ENCODE data around the gene PDE8B. TPM values are rescaled to one million over a fixed set of nuclear protein-coding genes. Genes with fewer than 3 reads are reported as not detected.

PDE8B gene
- total RNA-seq, 1 experiment from 2014 or later, result not detected

GRCh38 chr5:77295863-77296378 is 85.4 kb downstream of the PDE8B start:
- Histone ChIP-seq H3K4me2 (ENCODE audit: low read length) (no peak overlapping the region), H3K9ac (ENCODE audit: low read length) (no peak overlapping the region), H3K79me2 (ENCODE audit: low read length) (no peaks in the 10 kb centered on the region), H2AFZ (ENCODE audit: low read length) (no peak overlapping the region), H3K9me3 (ENCODE audit: low read length) (no peaks in the 10 kb centered on the region), H4K20me1 (ENCODE audit: low read length) (no peaks in the 10 kb centered on the region), H3F3A (ENCODE audit: low read length, unreplicated experiment) (no peaks in the 10 kb centered on the region), H3K36me3 (ENCODE audit: low read depth, low read length) (no peaks in the 10 kb centered on the region), H3K9me2 (replicated peaks; ENCODE audit: low read length) (no peaks in the 10 kb centered on the region), H3K27me3 (ENCODE audit: low read length) (no peaks in the 10 kb centered on the region), H3K27ac (ENCODE audit: low read length) (no peak overlapping the region), H3K4me1 (ENCODE audit: insufficient read depth, low read length) (no peaks in the 10 kb centered on the region), H3K4me3 (ENCODE audit: low read length) (no peak overlapping the region)
- ATAC-seq (no peak), DNase-seq (no peak)
- TF ChIP-seq EZH2 (IDR thresholded peaks at IDR 0.05; ENCODE audit: low read length, unreplicated experiment) (no peak), CTCF (conservative IDR thresholded peaks at IDR 0.05; ENCODE audit: low read depth, low read length) (no peak), EZH2phosphoT487 (IDR thresholded peaks at IDR 0.05; ENCODE audit: borderline replicate concordance, low read length) (no peak)
- POLR2A ChIA-PET (ENCODE audit: unreplicated experiment), result no interaction called here
- CTCF ChIA-PET, result no interaction called here
- intact Hi-C loops (cut with micrococcal nuclease), result no loop called here
- BruUV-seq (replicated peaks), result no TSS peak

GRCh38 chr5:77298146-77298545 is 87.7 kb downstream of the PDE8B start:
- DNase-seq (no peak), ATAC-seq (no peak)
- 0 out of 2 replicates have a peak, but pooled peaks cover 2% of the 10 kb centered on the region for H3K4me1 ChIP-seq (ENCODE audit: insufficient read depth, low read length)
- H3K27me3 ChIP-seq (ENCODE audit: low read length), result no peaks in the 10 kb centered on the region
- no peak overlapping the region for H3K27ac ChIP-seq (ENCODE audit: low read length)
- no peaks in the 10 kb centered on the region for H3K36me3 ChIP-seq (ENCODE audit: low read depth, low read length)
- ChIA-PET POLR2A (ENCODE audit: unreplicated experiment) (no interaction called here), CTCF (no interaction called here)
- H3K9me2 ChIP-seq (replicated peaks; ENCODE audit: low read length), result no peaks in the 10 kb centered on the region
- BruUV-seq (replicated peaks), result no TSS peak
- H3F3A ChIP-seq (ENCODE audit: low read length, unreplicated experiment), result no peaks in the 10 kb centered on the region
- H4K20me1 ChIP-seq (ENCODE audit: low read length), result no peaks in the 10 kb centered on the region
- no peak overlapping the region for H2AFZ ChIP-seq (ENCODE audit: low read length)
- intact Hi-C loops (cut with micrococcal nuclease), result no loop called here
- no peaks in the 10 kb centered on the region for H3K9me3 ChIP-seq (ENCODE audit: low read length)
- H3K9ac ChIP-seq (ENCODE audit: low read length), result no peak overlapping the region
- H3K4me2 ChIP-seq (ENCODE audit: low read length), result no peak overlapping the region
- H3K79me2 ChIP-seq (ENCODE audit: low read length), result no peaks in the 10 kb centered on the region
- no peak for TF ChIP-seq EZH2phosphoT487 (IDR thresholded peaks at IDR 0.05; ENCODE audit: borderline replicate concordance, low read length)
- no peak for TF ChIP-seq EZH2 (IDR thresholded peaks at IDR 0.05; ENCODE audit: low read length, unreplicated experiment)
- TF ChIP-seq CTCF (conservative IDR thresholded peaks at IDR 0.05; ENCODE audit: low read depth, low read length), result no peak
- no peak overlapping the region for H3K4me3 ChIP-seq (ENCODE audit: low read length)

DNA sequence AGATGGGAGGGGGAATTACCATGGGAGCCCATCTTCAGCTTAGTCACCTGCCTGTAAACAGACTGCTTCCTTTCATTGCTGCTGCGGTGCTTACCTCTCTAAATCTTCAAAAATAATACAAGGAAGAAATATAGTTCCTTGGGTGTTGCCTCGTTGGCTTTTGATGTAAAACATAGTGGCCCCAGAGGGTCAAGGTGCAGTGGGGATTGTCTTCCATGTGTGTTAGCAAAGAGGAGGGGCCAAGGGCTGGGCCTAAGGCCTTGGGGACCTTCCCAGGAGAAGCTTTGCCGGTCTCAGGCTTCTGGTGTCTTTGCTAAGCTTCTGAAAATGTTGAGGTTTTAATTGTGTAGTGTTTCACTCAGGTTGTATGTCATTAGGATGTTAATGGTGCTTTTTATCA is 90.0 kb downstream of the PDE8B start:
- Histone ChIP-seq H3K27me3 (ENCODE audit: low read length) (no peaks in the 10 kb centered on the region), H4K20me1 (ENCODE audit: low read length) (no peaks in the 10 kb centered on the region), H2AFZ (ENCODE audit: low read length) (no peak overlapping the region), H3K9ac (ENCODE audit: low read length) (no peak overlapping the region), H3K9me2 (replicated peaks; ENCODE audit: low read length) (no peaks in the 10 kb centered on the region), H3K4me3 (ENCODE audit: low read length) (no peak overlapping the region), H3K79me2 (ENCODE audit: low read length) (no peaks in the 10 kb centered on the region), H3K4me1 (ENCODE audit: insufficient read depth, low read length) (0 out of 2 replicates have a peak, but pooled peaks cover 2% of the 10 kb centered on the region), H3K36me3 (ENCODE audit: low read depth, low read length) (no peaks in the 10 kb centered on the region), H3K9me3 (ENCODE audit: low read length) (no peaks in the 10 kb centered on the region), H3K4me2 (ENCODE audit: low read length) (no peak overlapping the region), H3K27ac (ENCODE audit: low read length) (no peak overlapping the region), H3F3A (ENCODE audit: low read length, unreplicated experiment) (no peaks in the 10 kb centered on the region)
- intact Hi-C loops (cut with micrococcal nuclease), result no loop called here
- DNase-seq (no peak), ATAC-seq (no peak)
- CTCF ChIA-PET, result no interaction called here
- POLR2A ChIA-PET (ENCODE audit: unreplicated experiment), result no interaction called here
- no TSS peak for BruUV-seq (replicated peaks)
- no peak for TF ChIP-seq EZH2 (IDR thresholded peaks at IDR 0.05; ENCODE audit: low read length, unreplicated experiment)
- no peak for TF ChIP-seq EZH2phosphoT487 (IDR thresholded peaks at IDR 0.05; ENCODE audit: borderline replicate concordance, low read length)
- TF ChIP-seq CTCF (conservative IDR thresholded peaks at IDR 0.05; ENCODE audit: low read depth, low read length), result no peak
